Vagina (tissue), 2 donors: ENCODE data around the gene CENPS. TPM values are rescaled to one million over a fixed set of nuclear protein-coding genes. Genes with fewer than 3 reads are reported as not detected.

Experiments used
- DNase-seq, 2 donors: peaks; one replicate each; pipeline ENCODE4 v3.0.0-alpha.2; 2017; ENCODE audit errors: extremely low spot score in 2 of 2
- H3K27ac ChIP-seq: fragments of 200-600 bp; sonication (generic); one replicate; pipeline ENCODE4 v1.5.1; 2019
- H3K27me3 ChIP-seq: fragments of 200-600 bp; sonication (generic); one replicate; pipeline ENCODE4 v1.5.1; 2019
- H3K36me3 ChIP-seq, 2 donors: fragments of 200-600 bp; sonication (generic); one replicate each; pipeline ENCODE4 v1.5.1; 2017 to 2019
- H3K4me1 ChIP-seq: fragments of 200-600 bp; sonication (generic); one replicate; pipeline ENCODE4 v1.5.1; 2019
- H3K4me3 ChIP-seq, 2 donors: fragments of 200-600 bp; sonication (generic); 1 replicate in 1 of 2; 2 replicates in 1 of 2; pipeline ENCODE4 v1.5.1; 2016 to 2019
- H3K9me3 ChIP-seq: fragments of 200-600 bp; sonication (generic); one replicate; pipeline ENCODE4 v1.5.1; 2019
- CTCF ChIP-seq, 3 experiments: fragments of 450-650 bp in 2 of 3; fragments of 200-600 bp in 1 of 3; sonication (generic) in 1 of 3; IDR thresholded peaks; one replicate each; pipeline ENCODE4 v1.5.1; 2017 to 2019; ENCODE audit warnings: antibody characterized with exemption in 3 of 3, mild to moderate bottlenecking in 2 of 3, moderate library complexity in 2 of 3
- POLR2A ChIP-seq, 2 donors: fragments of 450-650 bp; IDR thresholded peaks; one replicate each; pipeline ENCODE4 v1.6.1; 2017; ENCODE audit warnings: antibody characterized with exemption in 2 of 2, mild to moderate bottlenecking in 2 of 2, moderate library complexity in 2 of 2
- POLR2AphosphoS5 ChIP-seq, 2 donors: sonication (generic); formaldehyde crosslinking; IDR thresholded peaks; one replicate each; pipeline ENCODE4 v1.9.0; 2017; ENCODE audit warnings: antibody characterized with exemption in 2 of 2, mild to moderate bottlenecking in 2 of 2, low read depth in 1 of 2; ENCODE audit not compliant: insufficient read depth in 1 of 2
- intact Hi-C: fragments of 100-400 bp; cut with DNase I; formaldehyde crosslinking; loops from one replicate; pipeline ENCODE4 v1.15.1; 2023
- total RNA-seq: library from RNA; depleted of rRNA; stranded (reverse); fragments of >200 nt; gene quantifications from one replicate; pipeline ENCODE4 v1.2.3, GENCODE V29; 2016

Gene CENPS
- total RNA-seq, 1 donor from 2014 or later, result 1.2 TPM

DNA sequence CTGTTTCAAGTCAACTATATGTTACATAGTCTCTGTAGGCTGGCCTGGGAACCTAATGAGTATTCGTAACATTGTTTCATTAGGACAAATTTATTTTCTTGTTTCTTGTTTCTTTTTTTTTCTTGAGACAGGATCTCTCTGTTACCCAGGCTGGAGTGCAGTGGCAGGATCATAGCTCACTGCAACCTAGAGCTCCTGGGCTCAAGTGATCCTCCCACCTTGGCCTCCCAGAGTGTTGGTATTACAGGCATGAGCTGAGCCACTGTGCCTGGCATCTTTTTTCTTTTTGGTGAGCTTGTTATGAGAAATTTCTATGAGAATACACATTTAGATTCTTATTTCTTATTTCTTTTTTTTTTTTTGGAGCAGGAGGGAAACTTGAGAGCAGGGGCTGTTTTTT is 6.8 kb downstream of the CENPS start:
- H3K4me3 ChIP-seq, result no peak overlapping the region
- H3K4me1 ChIP-seq, result no peaks in the 10 kb centered on the region
- DNase-seq, result no peak
- H3K27me3 ChIP-seq, result no peaks in the 10 kb centered on the region
- H3K27ac ChIP-seq, result no peak overlapping the region
- H3K36me3 ChIP-seq, result no peaks in the 10 kb centered on the region
- H3K9me3 ChIP-seq, result no peaks in the 10 kb centered on the region
- TF ChIP-seq CTCF (IDR thresholded peaks at IDR 0.05), result no peak
- TF ChIP-seq POLR2AphosphoS5 (IDR thresholded peaks at IDR 0.05; ENCODE audit: insufficient read depth in 1 of 2, low read depth in 1 of 2), result no peak
- no peak for TF ChIP-seq POLR2A (IDR thresholded peaks at IDR 0.05)
- intact Hi-C loops, result no loop called here

GRCh38 chr1:10438677-10439163 is 8.5 kb downstream of the CENPS start:
- intact Hi-C loops, result no loop called here
- Histone ChIP-seq H3K4me1 (no peaks in the 10 kb centered on the region), H3K4me3 (no peak overlapping the region), H3K27me3 (no peaks in the 10 kb centered on the region), H3K36me3 (no peaks in the 10 kb centered on the region), H3K27ac (no peak overlapping the region), H3K9me3 (no peaks in the 10 kb centered on the region)
- DNase-seq, result no peak
- TF ChIP-seq CTCF (IDR thresholded peaks at IDR 0.05), result no peak
- TF ChIP-seq POLR2AphosphoS5 (IDR thresholded peaks at IDR 0.05; ENCODE audit: insufficient read depth in 1 of 2, low read depth in 1 of 2), result no peak
- no peak for TF ChIP-seq POLR2A (IDR thresholded peaks at IDR 0.05)

DNA sequence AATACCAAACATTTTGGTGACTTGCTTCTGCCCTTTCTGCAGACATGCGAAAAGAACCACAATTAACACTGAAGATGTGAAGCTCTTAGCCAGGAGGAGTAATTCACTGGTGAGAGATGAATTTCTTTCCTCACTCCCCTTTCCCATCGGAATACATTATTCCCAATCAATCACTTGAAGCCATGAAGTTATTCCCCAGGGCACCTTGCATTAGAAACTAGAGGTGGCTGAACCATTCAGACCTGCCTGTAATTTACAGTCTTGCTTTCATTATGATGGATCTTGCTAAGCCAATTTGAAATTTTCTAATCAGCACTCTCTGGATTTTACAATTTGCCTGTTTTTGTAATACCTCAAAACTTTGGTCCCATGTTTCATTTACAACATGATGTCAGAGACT is 10.1 kb downstream of the CENPS start:
- DNase-seq, result no peak
- TF ChIP-seq POLR2A (IDR thresholded peaks at IDR 0.05) (no peak), POLR2AphosphoS5 (IDR thresholded peaks at IDR 0.05; ENCODE audit: insufficient read depth in 1 of 2, low read depth in 1 of 2) (no peak), CTCF (IDR thresholded peaks at IDR 0.05) (no peak)
- H3K4me3 ChIP-seq, result no peak overlapping the region
- intact Hi-C loops, result no loop called here
- H3K4me1 ChIP-seq, result no peaks in the 10 kb centered on the region
- no peaks in the 10 kb centered on the region for H3K27me3 ChIP-seq
- no peaks in the 10 kb centered on the region for H3K36me3 ChIP-seq
- no peak overlapping the region for H3K27ac ChIP-seq
- H3K9me3 ChIP-seq, result no peaks in the 10 kb centered on the region

DNA sequence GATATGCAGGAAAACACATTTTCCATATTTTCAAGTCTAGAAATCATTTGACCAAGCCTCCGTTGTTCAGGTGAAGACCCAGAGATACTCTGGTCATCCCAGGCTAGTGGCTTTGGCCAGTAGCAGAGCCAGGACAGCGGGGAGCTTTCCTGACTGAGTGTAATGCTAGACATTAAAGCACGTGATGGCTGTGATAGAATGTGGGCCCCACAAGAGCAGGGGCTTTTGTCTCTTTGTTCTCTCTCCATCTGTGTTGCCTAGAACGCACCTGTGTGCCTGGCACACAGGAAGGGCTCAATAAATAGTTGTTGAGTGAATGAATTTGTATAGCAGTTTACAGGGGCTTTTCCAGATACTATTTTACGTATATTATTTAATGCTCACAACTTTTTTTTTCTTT is 10.6 kb downstream of the CENPS start:
- no peak overlapping the region for H3K27ac ChIP-seq
- no peaks in the 10 kb centered on the region for H3K9me3 ChIP-seq
- TF ChIP-seq CTCF (IDR thresholded peaks at IDR 0.05) (no peak), POLR2AphosphoS5 (IDR thresholded peaks at IDR 0.05; ENCODE audit: insufficient read depth in 1 of 2, low read depth in 1 of 2) (no peak), POLR2A (IDR thresholded peaks at IDR 0.05) (no peak)
- H3K4me3 ChIP-seq, result no peak overlapping the region
- H3K4me1 ChIP-seq, result no peaks in the 10 kb centered on the region
- no peak for DNase-seq
- no peaks in the 10 kb centered on the region for H3K36me3 ChIP-seq
- intact Hi-C loops, result no loop called here
- no peaks in the 10 kb centered on the region for H3K27me3 ChIP-seq

GRCh38 chr1:10444248-10444647 is 14.0 kb downstream of the CENPS start:
- intact Hi-C loops, result no loop called here
- Histone ChIP-seq H3K4me1 (no peaks in the 10 kb centered on the region), H3K4me3 (no peak overlapping the region), H3K9me3 (no peaks in the 10 kb centered on the region), H3K36me3 (no peaks in the 10 kb centered on the region), H3K27ac (no peak overlapping the region), H3K27me3 (no peaks in the 10 kb centered on the region)
- no peak for DNase-seq
- TF ChIP-seq CTCF (IDR thresholded peaks at IDR 0.05) (no peak), POLR2A (IDR thresholded peaks at IDR 0.05) (no peak), POLR2AphosphoS5 (IDR thresholded peaks at IDR 0.05; ENCODE audit: insufficient read depth in 1 of 2, low read depth in 1 of 2) (no peak)
